Measurements from ENCODE around the gene CCN6.

The CCN6 gene

GRCh38 chr6:112038756-112039430 is 15.0 kb upstream of the CCN6 start:
- H3K9me3 ChIP-seq, result no peaks in the 10 kb centered on the region
- H3K4me1 ChIP-seq (ENCODE audit: control insufficient read depth in 1 of 2, insufficient read depth in 1 of 2, low read depth in 1 of 2, low read length in 1 of 2), result peaks cover 3 to 4% of the 10 kb centered on the region in 2 experiments
- H3K27me3 ChIP-seq, result no peaks in the 10 kb centered on the region
- TF ChIP-seq CTCF (IDR thresholded peaks at IDR 0.05), result no peak
- no peak overlapping the region for H3K4me3 ChIP-seq (ENCODE audit: low read depth in 1 of 2, low read length in 1 of 2)
- H3K27ac ChIP-seq, result no peak overlapping the region
- H3K36me3 ChIP-seq, result no peaks in the 10 kb centered on the region

GRCh38 chr6:112039431-112039770 is 14.5 kb upstream of the CCN6 start:
- H3K9me3 ChIP-seq, result no peaks in the 10 kb centered on the region
- no peaks in the 10 kb centered on the region for H3K36me3 ChIP-seq
- H3K27ac ChIP-seq, result no peak overlapping the region
- H3K4me1 ChIP-seq (ENCODE audit: control insufficient read depth in 1 of 2, insufficient read depth in 1 of 2, low read depth in 1 of 2, low read length in 1 of 2), result peaks cover 3 to 4% of the 10 kb centered on the region in 2 experiments
- TF ChIP-seq CTCF (IDR thresholded peaks at IDR 0.05), result no peak
- H3K4me3 ChIP-seq (ENCODE audit: low read depth in 1 of 2, low read length in 1 of 2), result no peak overlapping the region
- no peaks in the 10 kb centered on the region for H3K27me3 ChIP-seq

GRCh38 chr6:112040956-112041355 is 12.9 kb upstream of the CCN6 start:
- H3K9me3 ChIP-seq, result no peaks in the 10 kb centered on the region
- H3K36me3 ChIP-seq, result no peaks in the 10 kb centered on the region
- no peak overlapping the region for H3K27ac ChIP-seq
- no peak overlapping the region for H3K4me3 ChIP-seq (ENCODE audit: low read depth in 1 of 2, low read length in 1 of 2)
- no peak for TF ChIP-seq CTCF (IDR thresholded peaks at IDR 0.05)
- peaks cover 3 to 4% of the 10 kb centered on the region in 2 experiments for H3K4me1 ChIP-seq (ENCODE audit: control insufficient read depth in 1 of 2, insufficient read depth in 1 of 2, low read depth in 1 of 2, low read length in 1 of 2)
- H3K27me3 ChIP-seq, result no peaks in the 10 kb centered on the region

GRCh38 chr6:112041535-112041934 is 12.4 kb upstream of the CCN6 start:
- Histone ChIP-seq H3K9me3 (no peaks in the 10 kb centered on the region), H3K36me3 (no peaks in the 10 kb centered on the region), H3K27ac (no peak overlapping the region), H3K4me3 (ENCODE audit: low read depth in 1 of 2, low read length in 1 of 2) (no peak overlapping the region), H3K4me1 (ENCODE audit: control insufficient read depth in 1 of 2, insufficient read depth in 1 of 2, low read depth in 1 of 2, low read length in 1 of 2) (peaks cover 3 to 4% of the 10 kb centered on the region in 2 experiments), H3K27me3 (no peaks in the 10 kb centered on the region)
- no peak for TF ChIP-seq CTCF (IDR thresholded peaks at IDR 0.05)

GRCh38 chr6:112043032-112044007 is 10.6 kb upstream of the CCN6 start:
- TF ChIP-seq CTCF (IDR thresholded peaks at IDR 0.05), result peak; percentile 85
- Histone ChIP-seq H3K36me3 (no peaks in the 10 kb centered on the region), H3K4me3 (ENCODE audit: low read depth in 1 of 2, low read length in 1 of 2) (peak overlapping the region; percentile 65 to 68), H3K9me3 (no peaks in the 10 kb centered on the region), H3K4me1 (ENCODE audit: control insufficient read depth in 1 of 2, insufficient read depth in 1 of 2, low read depth in 1 of 2, low read length in 1 of 2) (peaks cover 3 to 4% of the 10 kb centered on the region in 2 experiments), H3K27me3 (no peaks in the 10 kb centered on the region), H3K27ac (peak overlapping the region; percentile 37)

Measured in neutrophil (primary cell).